OCI-LY7 (cell line): ENCODE data around the gene FREY1. TPM values are rescaled to one million over a fixed set of nuclear protein-coding genes. Genes with fewer than 3 reads are reported as not detected.

Source experiments
- BruUV-seq: library from RNA; stranded (reverse); fragments of 400-500 nt; replicated peaks from 2 replicates; lab custom pipeline; 2021; lab: Mats Ljungman, UMichigan
- CTCF ChIA-PET: fragments of 300-600 bp; sonication (Branson Sonifier 250); formaldehyde crosslinking; loops from one replicate; lab custom pipeline; 2022; ENCODE audit warnings: antibody characterized with exemption; ENCODE audit not compliant: unreplicated experiment; lab: Charles Lee
- POLR2A ChIA-PET: fragments of 300-600 bp; sonication (Branson Sonifier 250); formaldehyde crosslinking; loops from one replicate; lab custom pipeline; 2022; ENCODE audit warnings: antibody characterized with exemption; lab: Charles Lee
- DNase-seq: peaks from one replicate; pipeline ENCODE4 v3.0.0-alpha.2; 2015; ENCODE audit warnings: low spot score
- H2AFZ ChIP-seq: fragments of 200-600 bp; sonication (generic), shearing (Covaris generic); 2 replicates; pipeline ENCODE4 v1.6.1; 2014; ENCODE audit warnings: mild to moderate bottlenecking, antibody characterized with exemption, low read length, moderate library complexity
- H3K27ac ChIP-seq: fragments of 200-600 bp; sonication (generic); 2 replicates; pipeline ENCODE4 v1.5.1; 2014; ENCODE audit warnings: mixed run types, low read depth, mild to moderate bottlenecking, moderate library complexity, low read length, inconsistent platforms; ENCODE audit not compliant: poor library complexity, severe bottlenecking
- H3K36me3 ChIP-seq: fragments of 200-600 bp; sonication (generic); 2 replicates; pipeline ENCODE4 v1.6.1; 2014; ENCODE audit warnings: mild to moderate bottlenecking, antibody characterized with exemption, low read length, moderate library complexity, mixed read lengths; ENCODE audit not compliant: insufficient read depth
- H3K4me1 ChIP-seq: fragments of 200-600 bp; sonication (generic); 2 replicates; pipeline ENCODE4 v1.5.1; 2014; ENCODE audit warnings: mild to moderate bottlenecking, low read length; ENCODE audit not compliant: insufficient read depth, poor library complexity, severe bottlenecking
- H3K4me2 ChIP-seq: fragments of 200-600 bp; sonication (generic); 2 replicates; pipeline ENCODE4 v1.6.1; 2014; ENCODE audit warnings: mild to moderate bottlenecking, low read length
- H3K4me3 ChIP-seq: fragments of 200-600 bp; sonication (generic); 2 replicates; pipeline ENCODE4 v1.5.1; 2014; ENCODE audit warnings: mild to moderate bottlenecking, low read depth, low read length; ENCODE audit not compliant: poor library complexity, severe bottlenecking
- H3K79me2 ChIP-seq: fragments of 200-600 bp; sonication (generic); 2 replicates; pipeline ENCODE4 v1.6.1; 2016; ENCODE audit warnings: low read depth, mild to moderate bottlenecking, low read length, moderate library complexity, mixed read lengths; ENCODE audit not compliant: insufficient read depth
- H3K9me2 ChIP-seq: fragments of 200-600 bp; sonication (generic); 2 replicates; pipeline ENCODE4 v1.6.1; 2016; ENCODE audit warnings: mild to moderate bottlenecking, low read length, mixed read lengths; ENCODE audit not compliant: insufficient read depth
- H3K9me3 ChIP-seq: fragments of 200-600 bp; sonication (generic); 2 replicates; pipeline ENCODE4 v1.6.1; 2014; ENCODE audit warnings: mild to moderate bottlenecking, mixed run types, low read length, mixed read lengths
- H4K20me1 ChIP-seq: fragments of 200-600 bp; sonication (generic); 2 replicates; pipeline ENCODE4 v1.6.1; 2014; ENCODE audit warnings: mild to moderate bottlenecking, antibody characterized with exemption, low read length, moderate library complexity, mixed read lengths; ENCODE audit not compliant: insufficient read depth
- EZH2phosphoT487 ChIP-seq: fragments of 200-600 bp; sonication (generic); IDR thresholded peaks from 2 replicates; pipeline ENCODE4 v1.6.1; 2018; ENCODE audit warnings: low read depth, borderline replicate concordance, mild to moderate bottlenecking, mixed run types, antibody characterized with exemption, low read length, moderate library complexity, mixed read lengths
- intact Hi-C: fragments of 100-400 bp; cut with micrococcal nuclease; formaldehyde crosslinking; loops from one replicate; pipeline ENCODE4 v1.10.0; 2022; ENCODE audit not compliant: unreplicated experiment
- total RNA-seq, 2 experiments: library from RNA; depleted of rRNA in 1 of 2; stranded (reverse); fragments of >200 nt in 1 of 2; shearing (Covaris generic) in 1 of 2; gene quantifications; 2 replicates each; pipeline ENCODE4 v1.2.3, GENCODE V29; 2014 to 2022
- TF ChIP-seq, protein P1 (sequence below): fragments of 200-600 bp; sonication (generic); conservative IDR thresholded peaks from 2 replicates; pipeline ENCODE4 v1.5.1; 2014; ENCODE audit warnings: mild to moderate bottlenecking, antibody characterized with exemption, low read length, moderate library complexity, mixed read lengths

The FREY1 gene
- total RNA-seq, 2 experiments from 2014 or later, result 3.3 to 3.7 TPM

DNA sequence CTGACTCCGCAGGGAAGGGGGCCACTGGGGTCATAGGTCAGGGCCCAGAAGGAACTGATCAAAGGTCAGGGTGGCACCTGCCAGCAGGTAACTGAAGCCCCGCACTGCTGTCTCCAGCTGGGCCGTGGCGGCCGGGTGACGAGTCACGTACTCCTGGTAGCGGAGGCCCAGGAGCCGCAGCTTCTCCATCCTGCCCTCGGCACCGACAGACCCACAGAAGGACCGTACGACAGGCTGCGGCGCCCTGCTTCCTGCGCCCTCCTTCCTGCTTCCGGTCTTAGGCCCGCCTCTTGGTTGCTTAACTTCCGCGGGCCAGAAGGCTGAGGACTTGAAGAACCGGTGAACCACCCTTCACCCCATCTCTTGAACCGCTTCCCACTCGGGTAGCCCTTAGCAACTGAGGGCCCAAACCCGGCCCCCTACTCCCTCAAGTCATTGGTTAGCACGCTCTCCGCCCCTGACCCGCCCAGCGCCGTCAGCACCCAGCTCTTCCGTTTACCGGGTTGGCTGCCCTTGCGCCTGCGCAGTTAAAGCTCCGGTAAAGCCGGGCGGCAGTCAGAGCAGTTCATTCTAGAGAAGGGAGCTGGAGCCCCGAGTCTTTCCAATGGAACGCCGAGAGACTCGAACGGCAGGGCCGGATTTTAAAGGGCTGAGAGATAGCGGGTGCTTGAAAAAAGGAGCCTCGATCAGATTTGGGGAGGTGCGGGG is 10.7 kb upstream of the FREY1 start, which contains the start of gene PEX16:
PEX16 (minus strand) TSS at position 255 of the 708 bp plus-strand sequence; CDS start at position 189, 66 bp downstream.
- BruUV-seq, result no TSS peak
- H3K4me1 ChIP-seq, result peaks cover 41% of the 10 kb centered on the region

DNA sequence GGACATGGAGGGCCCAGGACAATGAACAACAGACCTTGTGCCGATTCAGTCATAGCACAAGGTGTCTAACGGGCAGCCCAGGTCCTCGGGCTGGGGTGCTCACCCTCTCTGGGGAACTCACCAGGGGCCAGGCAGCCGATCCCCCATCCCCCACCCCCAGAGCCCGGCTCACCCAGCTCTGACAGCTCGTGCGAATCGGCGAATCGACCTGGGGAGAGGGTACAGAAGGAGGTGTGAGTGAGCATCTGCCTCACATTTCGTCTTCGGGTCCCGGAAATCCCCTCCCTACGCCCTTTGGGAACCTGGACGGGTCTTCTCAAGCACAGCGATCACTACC is 10.2 kb upstream of the FREY1 start:
- H3K27ac ChIP-seq, result peak overlapping the region; percentile 88
- no peaks in the 10 kb centered on the region for H4K20me1 ChIP-seq
- peak overlapping the region; percentile 93 for H3K4me3 ChIP-seq
- CTCF ChIA-PET, result interaction anchor here (1.0 kb wide), 2 partner anchors 18 to 48 kb away, joined by 3 read pairs; no protein-coding TSS in a partner anchor
- intact Hi-C loops, result loop anchor here (5.0 kb wide), 1 partner anchor 200 kb away; no protein-coding TSS in a partner anchor
- peak overlapping the region; percentile 89 for H3K4me2 ChIP-seq
- H3K4me1 ChIP-seq, result peaks cover 36% of the 10 kb centered on the region
- H2AFZ ChIP-seq, result 0 out of 2 replicates have a peak overlapping the region, but pooled peaks have one; percentile 20
- no peaks in the 10 kb centered on the region for H3K9me2 ChIP-seq
- H3K9me3 ChIP-seq, result no peaks in the 10 kb centered on the region
- BruUV-seq, result no TSS peak
- H3K36me3 ChIP-seq, result peaks cover 35% of the 10 kb centered on the region
- H3K79me2 ChIP-seq, result peaks cover 16% of the 10 kb centered on the region
- DNase-seq, result no peak
- TF ChIP-seq, protein P1, sequence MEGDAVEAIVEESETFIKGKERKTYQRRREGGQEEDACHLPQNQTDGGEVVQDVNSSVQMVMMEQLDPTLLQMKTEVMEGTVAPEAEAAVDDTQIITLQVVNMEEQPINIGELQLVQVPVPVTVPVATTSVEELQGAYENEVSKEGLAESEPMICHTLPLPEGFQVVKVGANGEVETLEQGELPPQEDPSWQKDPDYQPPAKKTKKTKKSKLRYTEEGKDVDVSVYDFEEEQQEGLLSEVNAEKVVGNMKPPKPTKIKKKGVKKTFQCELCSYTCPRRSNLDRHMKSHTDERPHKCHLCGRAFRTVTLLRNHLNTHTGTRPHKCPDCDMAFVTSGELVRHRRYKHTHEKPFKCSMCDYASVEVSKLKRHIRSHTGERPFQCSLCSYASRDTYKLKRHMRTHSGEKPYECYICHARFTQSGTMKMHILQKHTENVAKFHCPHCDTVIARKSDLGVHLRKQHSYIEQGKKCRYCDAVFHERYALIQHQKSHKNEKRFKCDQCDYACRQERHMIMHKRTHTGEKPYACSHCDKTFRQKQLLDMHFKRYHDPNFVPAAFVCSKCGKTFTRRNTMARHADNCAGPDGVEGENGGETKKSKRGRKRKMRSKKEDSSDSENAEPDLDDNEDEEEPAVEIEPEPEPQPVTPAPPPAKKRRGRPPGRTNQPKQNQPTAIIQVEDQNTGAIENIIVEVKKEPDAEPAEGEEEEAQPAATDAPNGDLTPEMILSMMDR, result no peak
- no peak for TF ChIP-seq EZH2phosphoT487
- POLR2A ChIA-PET, result interaction anchor here (0.6 to 4.5 kb wide), 6 partner anchors 11 to 173 kb away, joined by 3 to 33 read pairs (median 4); no protein-coding TSS in a partner anchor

More for the DNA sequence above, 10.7 kb upstream of the FREY1 start, which contains the start of gene PEX16:
- ChIA-PET POLR2A (interaction anchor here (0.6 to 4.5 kb wide), 8 partner anchors 10 to 350 kb away, joined by 3 to 33 read pairs (median 4); no protein-coding TSS in a partner anchor), CTCF (interaction anchor here (1.0 to 1.4 kb wide), 3 partner anchors 12 to 47 kb away, joined by 3 to 7 read pairs (median 3); no protein-coding TSS in a partner anchor)
- Histone ChIP-seq H4K20me1 (no peaks in the 10 kb centered on the region), H3K36me3 (peaks cover 31% of the 10 kb centered on the region), H2AFZ (peak within 1 kb of the TSS; percentile 55), H3K27ac (peak within 1 kb of the TSS; percentile 88), H3K9me2 (no peaks in the 10 kb centered on the region), H3K9me3 (no peaks in the 10 kb centered on the region), H3K79me2 (peaks cover 16% of the 10 kb centered on the region), H3K4me3 (peak within 1 kb of the TSS; percentile 93), H3K4me2 (peak within 1 kb of the TSS; percentile 89)
- peak; percentile 97 for DNase-seq
- TF ChIP-seq, protein P1, result no peak
- intact Hi-C loops, result loop anchor here (1.0 to 5.0 kb wide), 2 partner anchors 13 to 200 kb away; no protein-coding TSS in a partner anchor
